ENCODE results near the gene SMIM1.
"Not testable (repeated sequence)": the region's sequence is repeated elsewhere in the genome, so short reads cannot be mapped to it uniquely, and the experiment has no call there.

The SMIM1 gene

DNA sequence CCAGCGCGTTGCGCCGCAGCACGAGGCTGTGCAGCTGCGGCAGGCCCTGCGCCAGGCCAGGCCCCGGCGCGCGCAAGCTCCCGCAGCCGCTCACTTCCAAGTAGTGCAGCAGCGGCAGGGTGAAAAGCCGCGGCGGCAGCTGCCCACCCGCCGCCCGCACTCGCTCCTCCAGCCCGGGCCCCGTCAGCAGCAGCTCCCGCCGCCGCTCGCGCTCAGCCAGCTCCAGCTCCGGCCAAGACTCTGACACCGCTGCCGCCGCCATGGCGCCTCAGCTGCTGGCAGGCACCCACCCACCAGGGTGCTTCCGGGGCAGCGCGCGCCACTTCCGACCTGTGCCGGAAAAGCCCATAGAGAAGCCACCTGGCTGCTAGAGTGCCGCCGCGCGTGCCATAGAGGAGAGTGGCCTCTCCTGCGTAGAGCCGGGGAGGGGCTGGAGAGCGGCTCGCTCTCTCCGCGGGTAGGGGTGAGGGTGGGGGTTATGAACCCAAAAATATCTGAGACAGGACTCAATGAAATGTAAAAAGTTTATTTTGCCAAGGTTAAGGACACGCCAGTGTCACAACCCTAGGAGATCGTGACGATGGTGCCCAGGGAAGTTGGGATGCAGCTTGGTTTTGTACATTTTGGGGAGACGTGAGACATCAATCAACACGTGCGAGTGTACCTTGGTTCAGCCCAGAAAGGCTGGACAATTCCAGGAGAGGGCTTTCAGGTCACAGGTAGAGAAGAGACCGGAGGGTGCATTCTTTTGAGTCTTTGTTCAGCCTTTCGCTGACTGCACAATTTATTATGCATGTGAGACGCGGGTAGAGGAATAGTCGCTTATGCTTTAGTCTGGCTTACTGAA lies 23.9 kb downstream of the SMIM1 start, which contains the start of gene LRRC47:
Gene LRRC47, minus strand, starts transcription at position 284 of the 847 bp plus-strand sequence. Its CDS starts 22 bp downstream, at position 262.
- DNase-seq = peak; percentile 66 to 72

GRCh38 chr1:3799976-3800685 lies 27.6 kb downstream of the SMIM1 start:
- no peak for DNase-seq

DNA sequence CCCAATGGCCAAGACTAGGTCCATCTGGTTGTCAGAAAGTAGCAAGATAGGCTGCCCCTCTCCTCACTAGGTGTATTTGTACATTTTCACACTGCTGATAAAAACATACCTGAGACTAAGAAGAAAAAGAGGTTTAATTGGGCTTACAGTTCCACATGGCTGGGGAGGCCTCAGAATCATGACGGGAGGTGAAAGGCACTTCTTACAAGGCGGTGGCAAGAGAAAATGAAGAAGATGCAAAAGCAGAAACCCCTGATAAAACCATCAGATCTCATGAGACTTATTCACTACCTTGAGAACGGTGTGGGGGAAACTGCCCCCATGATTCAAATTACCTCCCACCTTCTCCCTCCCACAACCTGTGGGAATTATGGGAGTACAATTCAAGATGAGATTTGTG lies 28.2 kb downstream of the SMIM1 start:
- DNase-seq = not testable (repeated sequence)

- no peak for DNase-seq
Observed at GRCh38 chr1:3803905-3804626, 31.5 kb downstream of the SMIM1 start.

DNA sequence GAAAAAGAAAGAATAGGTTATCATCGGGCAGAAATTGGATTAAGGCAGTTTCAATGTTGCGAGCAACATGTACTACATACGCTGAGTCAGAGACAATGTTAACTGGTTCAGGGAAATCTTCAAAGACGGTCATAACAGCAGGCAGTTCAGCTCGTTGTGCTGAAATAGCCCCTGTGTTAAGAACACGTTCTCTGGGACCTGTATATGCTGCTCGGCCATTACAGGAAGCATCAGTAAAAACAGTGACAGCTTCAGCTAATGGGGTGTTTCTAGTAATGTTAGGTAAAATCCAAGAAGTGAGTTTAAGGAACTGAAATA lies 32.0 kb downstream of the SMIM1 start:
- not testable (repeated sequence) for DNase-seq

GRCh38 chr1:3805038-3805437 lies 32.5 kb downstream of the SMIM1 start:
- DNase-seq = no peak

- DNase-seq = no peak
Observed at GRCh38 chr1:3807769-3808168, 35.2 kb downstream of the SMIM1 start.

DNA sequence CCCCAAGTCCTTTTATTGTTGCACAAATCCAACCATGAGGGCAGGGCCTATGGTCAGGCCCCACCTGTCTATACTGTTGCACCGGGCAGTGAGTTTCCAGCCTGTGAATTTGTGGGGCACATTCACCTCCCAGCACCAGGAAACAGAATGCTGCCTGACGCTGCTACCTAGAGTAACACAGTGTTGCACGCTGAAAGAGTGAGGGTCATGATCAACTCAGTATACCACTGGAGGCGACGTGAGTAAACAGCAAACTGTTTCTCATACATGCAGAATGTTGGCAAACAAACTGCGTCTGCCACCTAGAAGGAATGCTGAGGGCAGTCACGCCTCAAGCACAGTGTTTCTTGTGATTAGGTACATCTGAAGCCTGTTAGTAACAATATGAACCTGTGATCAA lies 37.1 kb downstream of the SMIM1 start:
- DNase-seq = no peak

GRCh38 chr1:3810149-3810761 lies 37.7 kb downstream of the SMIM1 start:
- not testable (repeated sequence) for DNase-seq

DNA sequence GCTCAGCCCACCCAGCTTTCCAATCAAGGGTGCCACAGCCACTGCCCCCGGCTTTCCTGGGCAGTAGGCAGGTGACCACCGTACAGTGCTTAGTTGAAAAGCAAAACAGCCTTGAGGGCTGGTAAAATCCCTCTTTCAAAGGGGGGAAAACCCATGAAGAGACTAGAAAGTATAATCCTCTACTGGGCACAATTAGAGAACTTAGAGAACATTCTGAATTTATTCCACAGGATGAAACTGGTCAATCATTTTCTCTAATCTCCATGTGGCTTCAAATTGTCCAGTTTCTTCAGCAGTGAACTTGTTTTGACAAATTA lies 39.0 kb downstream of the SMIM1 start:
- DNase-seq = no peak

GRCh38 chr1:3814065-3814464 lies 41.5 kb downstream of the SMIM1 start:
- no peak for DNase-seq

DNA sequence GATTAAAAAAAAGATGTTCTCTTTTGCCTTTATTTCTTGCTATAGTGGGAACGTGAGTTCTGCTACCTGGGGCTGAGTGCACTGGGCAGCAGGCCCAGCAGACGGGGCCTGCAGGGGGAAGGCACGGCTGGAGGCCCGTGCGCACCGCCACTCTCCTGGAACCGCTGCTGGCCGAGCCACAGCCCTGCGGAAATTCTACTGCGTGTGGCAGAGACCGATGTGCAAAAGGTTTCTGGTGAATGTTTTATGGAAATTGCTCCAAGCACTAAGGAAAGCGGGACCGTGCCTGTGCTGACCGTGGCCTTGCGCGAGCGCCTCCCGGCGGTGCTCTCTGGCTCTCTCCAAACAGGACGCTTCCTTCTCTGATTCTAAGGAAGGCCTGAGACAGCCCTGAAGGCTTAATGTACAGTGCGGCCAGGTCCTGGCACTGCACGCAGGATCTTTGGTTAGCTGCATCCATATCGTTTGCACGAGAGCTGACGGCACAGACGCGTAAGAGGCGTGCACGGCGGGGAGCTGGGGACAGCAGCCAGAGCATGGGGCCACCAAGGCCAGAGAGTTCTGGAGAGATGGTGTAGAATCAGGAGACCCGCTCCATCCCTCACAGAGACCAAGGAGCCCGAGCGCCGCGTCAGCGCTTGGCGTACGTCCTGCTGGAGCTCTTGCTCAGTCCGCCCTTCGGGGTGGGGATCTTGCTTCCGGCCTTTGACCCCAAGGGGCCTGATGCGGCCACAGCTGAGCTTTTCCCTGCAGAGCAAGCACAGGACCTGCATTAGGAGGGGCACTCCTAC lies 42.4 kb downstream of the SMIM1 start:
- no peak for DNase-seq

DNA sequence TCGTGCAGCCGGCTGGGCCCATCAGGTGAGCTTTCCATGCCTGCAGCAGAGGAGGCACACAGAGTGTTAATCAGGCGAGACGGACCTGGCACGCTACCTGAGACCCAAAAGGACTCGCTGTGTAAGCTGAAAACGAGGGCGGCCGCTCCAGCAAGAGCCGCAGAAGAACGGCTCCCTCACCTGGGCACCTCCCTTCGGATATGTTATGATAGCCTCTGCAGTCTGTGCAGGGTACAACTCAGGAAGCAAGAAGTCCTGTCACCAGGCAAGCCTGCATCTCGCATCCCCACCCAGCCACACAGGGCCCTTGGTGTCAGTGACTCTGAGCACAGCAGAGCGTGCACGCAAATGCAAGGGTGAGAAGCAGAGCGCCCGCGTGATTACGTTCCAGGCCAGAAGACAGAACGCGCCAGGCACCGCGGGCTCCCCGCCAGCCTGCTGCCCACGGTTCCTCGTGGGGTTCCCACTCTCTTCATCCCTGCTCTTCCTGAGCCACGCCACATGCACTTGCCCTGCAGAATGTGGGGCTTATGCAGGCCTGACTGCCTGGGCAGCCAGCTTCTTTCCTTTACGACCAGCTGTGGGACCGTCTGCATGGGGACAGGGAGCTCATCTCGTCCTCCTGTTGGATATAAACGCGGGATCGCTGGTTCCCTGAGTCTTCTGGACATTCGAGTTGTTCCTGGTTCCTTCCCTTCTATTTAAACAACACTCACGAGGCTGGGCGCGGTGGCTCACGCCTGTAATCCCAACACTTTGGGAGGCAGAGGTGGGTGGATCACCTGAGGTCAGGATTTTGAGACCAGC lies 44.0 kb downstream of the SMIM1 start:
- peak in 1 of 2 experiments; percentile 9 for DNase-seq

GRCh38 chr1:3817138-3817740 lies 44.7 kb downstream of the SMIM1 start:
- no peak for DNase-seq

DNA sequence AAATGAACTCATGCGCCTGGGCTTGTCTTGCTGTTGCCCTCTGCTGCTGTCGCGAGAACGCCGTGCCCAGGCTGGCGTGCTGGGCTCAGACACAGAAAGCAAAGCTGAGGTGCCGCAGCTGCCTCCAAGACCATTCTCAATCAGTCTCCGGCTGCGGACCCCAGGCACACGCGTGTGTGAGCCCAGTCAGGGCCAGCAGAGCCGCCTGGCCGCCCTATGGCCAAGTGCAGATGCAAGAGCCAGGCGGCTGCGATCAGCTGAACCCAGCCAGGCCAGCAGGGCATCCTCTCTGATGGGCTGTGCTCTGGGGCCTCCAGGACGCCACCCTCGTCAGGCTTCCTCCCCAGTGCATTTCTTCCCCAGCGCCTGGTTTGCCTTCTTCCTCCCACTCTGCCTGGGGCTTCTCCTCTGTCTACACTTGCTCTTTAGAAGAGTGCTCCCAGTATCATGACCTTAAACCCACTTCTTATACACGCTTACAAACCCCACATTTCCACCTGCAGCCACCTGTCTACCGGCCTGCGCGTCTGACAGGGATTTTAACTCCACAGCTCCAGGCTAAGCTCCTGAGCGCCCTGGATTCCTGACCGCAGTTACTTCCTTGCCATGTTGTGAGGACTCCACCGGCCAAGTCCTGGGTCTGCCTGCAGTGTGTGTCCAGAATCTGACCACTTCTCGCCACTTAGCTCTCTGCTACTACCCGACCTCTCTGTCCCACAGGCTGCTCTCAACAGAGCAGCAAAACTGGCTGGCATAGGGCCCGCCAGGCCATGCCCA lies 45.5 kb downstream of the SMIM1 start:
- no peak for DNase-seq

DNA sequence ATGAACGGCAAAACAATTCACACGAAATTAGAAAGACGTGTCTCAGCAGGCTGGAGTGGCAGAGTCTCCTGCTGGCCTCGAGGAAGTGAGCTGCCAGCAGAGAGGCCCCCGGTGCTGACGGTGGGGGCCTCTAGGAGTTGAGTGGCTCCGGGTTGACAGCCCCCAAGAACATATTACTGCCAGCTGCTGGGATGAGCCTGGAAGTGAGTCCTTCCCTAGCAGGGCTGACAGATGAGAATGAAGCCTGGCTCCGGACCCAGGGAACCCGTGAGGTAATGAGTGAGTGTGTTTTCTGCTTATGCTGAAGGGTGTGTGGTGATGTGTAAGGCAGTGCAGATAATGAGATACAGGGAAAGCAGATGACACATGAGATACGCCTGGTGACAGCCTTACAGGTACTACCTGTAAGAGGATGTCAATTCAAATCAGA lies 47.2 kb downstream of the SMIM1 start:
- no peak for DNase-seq

DNA sequence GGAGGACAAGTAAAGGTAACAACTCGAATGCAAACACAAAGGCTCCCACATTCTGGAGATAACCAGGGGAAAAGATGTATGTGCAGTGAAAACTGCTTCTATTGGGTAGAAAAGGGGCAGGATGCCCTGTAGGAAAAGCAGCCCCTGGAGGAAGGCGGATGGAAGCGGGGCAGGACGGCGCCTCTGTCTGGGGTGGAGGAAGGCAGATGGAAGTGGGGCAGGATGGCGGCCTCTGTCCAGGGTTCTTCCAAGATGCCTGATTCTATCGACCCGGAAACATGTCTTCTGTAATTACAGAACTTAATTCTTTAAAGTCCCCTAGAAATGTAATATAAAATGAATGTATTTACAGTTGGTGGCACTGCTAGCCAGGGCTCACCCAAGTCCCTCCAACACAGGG lies 47.8 kb downstream of the SMIM1 start:
- DNase-seq = no peak

GRCh38 chr1:3821004-3821403 lies 48.5 kb downstream of the SMIM1 start:
- peak; percentile 28 to 78 for DNase-seq

DNA sequence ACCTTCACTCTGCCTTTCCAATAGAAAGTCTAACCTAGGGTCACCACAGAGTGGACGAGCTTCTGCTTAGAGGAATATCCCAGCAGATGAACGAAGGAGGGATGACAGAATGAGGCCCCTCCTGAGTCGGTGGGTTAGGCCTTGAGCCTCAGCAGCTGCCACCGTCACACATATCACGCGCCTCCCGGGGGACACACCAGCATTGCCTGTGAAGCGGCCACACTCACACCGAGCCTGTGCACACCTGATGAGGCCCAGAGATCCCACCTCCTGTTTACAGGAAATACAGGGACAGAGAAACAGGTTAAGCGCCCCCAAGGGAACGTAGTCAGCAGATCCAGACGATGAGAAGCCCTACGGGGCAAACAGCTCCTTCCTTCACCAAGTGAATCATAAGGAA lies 48.9 kb downstream of the SMIM1 start:
- peak in 1 of 2 experiments; percentile 16 for DNase-seq

GRCh38 chr1:3821908-3822307 lies 49.4 kb downstream of the SMIM1 start:
- no peak for DNase-seq
